ENCODE data around the gene ARL2.

Gene ARL2

GRCh38 chr11:65045061-65045460 is 31.1 kb downstream of the ARL2 start:
- DNase-seq (ENCODE audit: low read depth): no peak
- no peak for TF ChIP-seq CTCF (IDR thresholded peaks at IDR 0.05; ENCODE audit: control insufficient read depth, extremely low read depth, insufficient read depth)
- no peak overlapping the region for H3K4me3 ChIP-seq (ENCODE audit: low read depth, low read length)

GRCh38 chr11:65045728-65046127 is 31.8 kb downstream of the ARL2 start:
- no peak for TF ChIP-seq CTCF (IDR thresholded peaks at IDR 0.05; ENCODE audit: control insufficient read depth, extremely low read depth, insufficient read depth)
- DNase-seq (ENCODE audit: low read depth): no peak
- no peak overlapping the region for H3K4me3 ChIP-seq (ENCODE audit: low read depth, low read length)

- no peak for DNase-seq (ENCODE audit: low read depth)
- no peak overlapping the region for H3K4me3 ChIP-seq (ENCODE audit: low read depth, low read length)
- no peak for TF ChIP-seq CTCF (IDR thresholded peaks at IDR 0.05; ENCODE audit: control insufficient read depth, extremely low read depth, insufficient read depth)
Observed at GRCh38 chr11:65047581-65048422, 33.8 kb downstream of the ARL2 start.

GRCh38 chr11:65051398-65051858 is 37.5 kb downstream of the ARL2 start:
- no peak for TF ChIP-seq CTCF (IDR thresholded peaks at IDR 0.05; ENCODE audit: control insufficient read depth, extremely low read depth, insufficient read depth)
- H3K4me3 ChIP-seq (ENCODE audit: low read depth, low read length): no peak overlapping the region
- no peak for DNase-seq (ENCODE audit: low read depth)

- H3K4me3 ChIP-seq (ENCODE audit: low read depth, low read length): no peak overlapping the region
- no peak for TF ChIP-seq CTCF (IDR thresholded peaks at IDR 0.05; ENCODE audit: control insufficient read depth, extremely low read depth, insufficient read depth)
- no peak for DNase-seq (ENCODE audit: low read depth)
Observed at GRCh38 chr11:65053827-65054508, 40.0 kb downstream of the ARL2 start.

GRCh38 chr11:65055538-65055937 is 41.6 kb downstream of the ARL2 start:
- no peak overlapping the region for H3K4me3 ChIP-seq (ENCODE audit: low read depth, low read length)
- TF ChIP-seq CTCF (IDR thresholded peaks at IDR 0.05; ENCODE audit: control insufficient read depth, extremely low read depth, insufficient read depth): no peak
- no peak for DNase-seq (ENCODE audit: low read depth)
